Measurements from ENCODE around the gene ANXA5. TPM values are rescaled to one million over a fixed set of nuclear protein-coding genes. Genes with fewer than 3 reads are reported as not detected.

The ANXA5 gene
- total RNA-seq, 4 donors from 2014 or later = 313 to 356 (median 325) TPM

DNA sequence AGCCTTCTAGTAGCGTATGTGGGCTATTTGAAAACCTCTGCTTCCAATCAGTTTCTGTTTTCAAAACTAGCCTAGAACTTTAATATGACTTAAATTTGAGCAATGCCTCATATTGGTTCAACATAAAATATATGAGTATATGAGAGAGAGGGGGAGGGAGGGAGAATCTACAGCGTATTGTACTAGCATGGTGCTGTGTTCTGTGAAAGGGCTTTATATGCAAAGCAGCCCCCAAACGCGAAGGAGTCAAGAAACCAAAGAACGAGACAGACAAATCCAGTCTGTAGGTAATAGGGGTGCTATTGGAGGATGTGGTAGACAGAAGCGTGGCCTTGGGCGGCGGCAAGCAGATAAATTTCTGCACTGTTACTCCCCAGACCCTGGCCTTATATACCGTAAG, 784 bp upstream of the ANXA5 start:
- WGBS, 2 donors = 62 to 68% methylated on average over 9 of the region's 9 CpGs

DNA sequence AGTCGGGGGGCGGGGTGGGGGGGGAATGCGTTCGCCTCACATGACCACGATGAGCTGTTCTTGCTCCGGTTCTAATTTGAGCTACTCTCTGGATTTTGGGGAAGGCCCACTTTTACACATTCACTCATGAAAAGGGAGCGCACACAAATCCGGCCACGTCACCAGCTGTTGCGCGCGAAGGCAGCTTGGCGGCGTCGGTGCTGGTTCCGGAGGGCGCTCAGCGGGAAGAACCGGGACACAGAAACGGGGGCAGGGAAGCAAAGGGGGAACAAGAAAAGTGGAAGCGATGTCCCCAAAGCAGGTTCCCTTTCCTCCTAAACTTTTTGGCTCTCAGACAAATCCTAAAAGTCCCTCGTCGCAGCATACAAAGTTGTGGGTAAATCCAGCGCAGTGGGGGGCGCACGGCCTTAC, 605 bp downstream of the ANXA5 start:
- intact Hi-C loops (cut with DNase I) = no loop called here
- Histone ChIP-seq H3K27me3 (no peaks in the 10 kb centered on the region), H3K27ac (peak overlapping the region; percentile 89 to 94 (median 92)), H3K36me3 (no peaks in the 10 kb centered on the region), H3K9me3 (no peaks in the 10 kb centered on the region), H3K4me3 (replicated peaks in 1 of 3) (peak overlapping the region; percentile 53 to 86 (median 81)), H3K4me1 (peaks cover 18 to 39% of the 10 kb centered on the region in 2 donors)
- TF ChIP-seq, protein P1, sequence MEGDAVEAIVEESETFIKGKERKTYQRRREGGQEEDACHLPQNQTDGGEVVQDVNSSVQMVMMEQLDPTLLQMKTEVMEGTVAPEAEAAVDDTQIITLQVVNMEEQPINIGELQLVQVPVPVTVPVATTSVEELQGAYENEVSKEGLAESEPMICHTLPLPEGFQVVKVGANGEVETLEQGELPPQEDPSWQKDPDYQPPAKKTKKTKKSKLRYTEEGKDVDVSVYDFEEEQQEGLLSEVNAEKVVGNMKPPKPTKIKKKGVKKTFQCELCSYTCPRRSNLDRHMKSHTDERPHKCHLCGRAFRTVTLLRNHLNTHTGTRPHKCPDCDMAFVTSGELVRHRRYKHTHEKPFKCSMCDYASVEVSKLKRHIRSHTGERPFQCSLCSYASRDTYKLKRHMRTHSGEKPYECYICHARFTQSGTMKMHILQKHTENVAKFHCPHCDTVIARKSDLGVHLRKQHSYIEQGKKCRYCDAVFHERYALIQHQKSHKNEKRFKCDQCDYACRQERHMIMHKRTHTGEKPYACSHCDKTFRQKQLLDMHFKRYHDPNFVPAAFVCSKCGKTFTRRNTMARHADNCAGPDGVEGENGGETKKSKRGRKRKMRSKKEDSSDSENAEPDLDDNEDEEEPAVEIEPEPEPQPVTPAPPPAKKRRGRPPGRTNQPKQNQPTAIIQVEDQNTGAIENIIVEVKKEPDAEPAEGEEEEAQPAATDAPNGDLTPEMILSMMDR (IDR thresholded peaks at IDR 0.05) = peak in 4 of 6 experiments; percentile 16 to 26 (median 24)
- peak in 1 of 2 donors; percentile 6 for TF ChIP-seq POLR2A (IDR thresholded peaks at IDR 0.05)
- DNase-seq = peak; percentile 73 to 78
- WGBS, 2 donors = 1% methylated on average over 25 to 26 of the region's 26 CpGs

More for the DNA sequence above, 784 bp upstream of the ANXA5 start:
- Histone ChIP-seq H3K27ac (peak overlapping the region; percentile 59 to 94 (median 72)), H3K4me1 (peaks cover 9 to 27% of the 10 kb centered on the region in 2 donors), H3K9me3 (no peaks in the 10 kb centered on the region), H3K36me3 (no peaks in the 10 kb centered on the region), H3K4me3 (replicated peaks in 1 of 3) (peak overlapping the region in 2 of 3 donors; percentile 46 to 86), H3K27me3 (no peaks in the 10 kb centered on the region)
- intact Hi-C loops (cut with DNase I) = no loop called here
- DNase-seq = no peak
- TF ChIP-seq, protein P1 (IDR thresholded peaks at IDR 0.05) = no peak
- TF ChIP-seq POLR2A (IDR thresholded peaks at IDR 0.05) = no peak

DNA sequence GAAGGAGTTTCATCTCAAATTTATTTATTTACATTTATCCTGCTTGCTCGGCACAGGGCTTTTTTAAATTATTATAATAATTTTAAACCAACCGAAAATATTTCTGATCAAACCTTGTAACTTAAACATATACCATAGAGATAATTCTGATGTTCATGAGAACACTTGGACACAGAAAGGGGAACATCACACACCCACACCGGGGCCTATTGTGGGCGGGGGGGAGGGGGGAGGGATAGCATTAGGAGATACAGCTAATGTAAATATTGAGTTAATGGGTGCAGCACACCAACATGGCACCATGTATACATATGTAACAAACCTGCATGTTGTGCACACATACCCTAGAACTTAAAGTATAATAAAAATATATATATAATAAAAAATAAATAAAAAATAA, 2.9 kb downstream of the ANXA5 start:
- WGBS, 2 donors = 75 to 87% methylated on average over 4 of the region's 4 CpGs
- DNase-seq = no peak
- Histone ChIP-seq H3K36me3 (no peaks in the 10 kb centered on the region), H3K4me3 (replicated peaks in 1 of 3) (no peak overlapping the region), H3K27me3 (no peaks in the 10 kb centered on the region), H3K9me3 (no peaks in the 10 kb centered on the region), H3K27ac (no peak overlapping the region), H3K4me1 (peaks cover 39 to 62% of the 10 kb centered on the region in 2 donors)
- intact Hi-C loops (cut with DNase I) = no loop called here
- no peak for TF ChIP-seq POLR2A (IDR thresholded peaks at IDR 0.05)
- TF ChIP-seq, protein P1 (IDR thresholded peaks at IDR 0.05) = no peak

DNA sequence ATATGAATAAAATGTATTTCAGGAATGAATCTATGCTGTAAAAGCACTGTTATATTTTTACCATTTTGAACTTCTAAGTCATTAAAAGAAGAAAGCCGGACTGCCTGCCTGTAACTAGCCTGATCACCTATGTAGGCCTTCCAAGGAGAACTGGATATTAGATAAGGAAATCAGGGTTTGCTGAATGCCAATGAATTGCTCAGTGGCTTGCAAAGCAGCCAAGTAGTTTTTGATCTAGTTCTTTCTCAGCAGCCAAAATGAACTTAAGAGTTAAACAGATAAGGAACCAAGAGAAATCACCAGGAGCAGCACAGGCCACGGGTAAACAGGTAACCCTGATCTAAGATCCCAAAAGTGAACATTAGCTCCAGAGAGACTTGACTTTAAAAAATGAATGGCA, 3.3 kb downstream of the ANXA5 start:
- H3K27ac ChIP-seq = no peak overlapping the region
- H3K9me3 ChIP-seq = no peaks in the 10 kb centered on the region
- H3K36me3 ChIP-seq = no peaks in the 10 kb centered on the region
- 87 to 92% methylated on average over 2 of the region's 2 CpGs for WGBS, 2 donors
- no peak for DNase-seq
- TF ChIP-seq, protein P1 (IDR thresholded peaks at IDR 0.05) = no peak
- no peak for TF ChIP-seq POLR2A (IDR thresholded peaks at IDR 0.05)
- peaks cover 43 to 66% of the 10 kb centered on the region in 2 donors for H3K4me1 ChIP-seq
- H3K4me3 ChIP-seq (replicated peaks in 1 of 3) = no peak overlapping the region
- intact Hi-C loops (cut with DNase I) = no loop called here
- H3K27me3 ChIP-seq = no peaks in the 10 kb centered on the region

DNA sequence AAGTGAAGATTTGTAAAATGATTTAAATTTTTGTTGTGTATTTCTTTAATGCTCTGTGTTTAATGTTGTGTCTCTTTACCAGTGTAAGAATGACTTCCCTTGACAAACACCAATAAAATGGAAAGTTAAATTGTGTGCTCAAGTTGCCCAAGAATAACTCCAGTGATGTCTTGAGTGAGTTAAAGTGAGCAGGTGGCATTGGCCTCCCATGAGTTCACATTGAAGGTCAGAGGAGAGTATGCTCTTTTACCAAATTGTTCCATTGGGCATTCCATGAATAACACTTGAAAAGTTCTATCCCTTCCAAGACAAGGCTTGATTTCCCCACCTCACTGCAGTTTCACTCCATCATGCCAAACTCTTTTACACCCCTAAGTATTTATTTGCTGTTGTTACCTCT, 4.5 kb downstream of the ANXA5 start:
- TF ChIP-seq, protein P1 (IDR thresholded peaks at IDR 0.05) = no peak
- TF ChIP-seq POLR2A (IDR thresholded peaks at IDR 0.05) = no peak
- intact Hi-C loops (cut with DNase I) = no loop called here
- Histone ChIP-seq H3K4me1 (peaks cover 47 to 63% of the 10 kb centered on the region in 2 donors), H3K36me3 (no peaks in the 10 kb centered on the region), H3K4me3 (replicated peaks in 1 of 3) (no peak overlapping the region), H3K27me3 (no peaks in the 10 kb centered on the region), H3K9me3 (no peaks in the 10 kb centered on the region), H3K27ac (peak overlapping the region in 1 of 3 donors; percentile 69)
- DNase-seq = no peak
